Neural cell (in vitro differentiated cells): ENCODE data around the gene KLHDC8A.

ENCODE experiments used
- EZH2 ChIP-seq: fragments of 200-600, 300-800 bp; shearing (Covaris generic), sonication (generic); IDR thresholded peaks from 2 replicates; pipeline ENCODE4 v1.6.1; 2014; ENCODE audit warnings: antibody characterized with exemption, low read length, borderline replicate concordance, mild to moderate bottlenecking; ENCODE audit not compliant: insufficient read depth, poor library complexity, severe bottlenecking
- POLR2AphosphoS5 ChIP-seq: IDR thresholded peaks from 2 replicates; pipeline ENCODE4 v1.6.1; 2012
- RAD21 ChIP-seq: fragments of 450-650 bp; conservative IDR thresholded peaks from 2 replicates; pipeline ENCODE4 v1.6.1; 2014; ENCODE audit warnings: antibody characterized with exemption, mild to moderate bottlenecking, moderate library complexity
- TF ChIP-seq, protein P1 (sequence below): fragments of 450-650 bp; IDR thresholded peaks from 2 replicates; pipeline ENCODE4 v1.5.1; 2014; ENCODE audit warnings: antibody characterized with exemption, mild to moderate bottlenecking, moderate library complexity; ENCODE audit not compliant: poor library complexity, severe bottlenecking
- TF ChIP-seq, protein P2 (sequence below): IDR thresholded peaks from 2 replicates; pipeline ENCODE4 v1.6.1; 2012; ENCODE audit warnings: borderline replicate concordance

DNA sequence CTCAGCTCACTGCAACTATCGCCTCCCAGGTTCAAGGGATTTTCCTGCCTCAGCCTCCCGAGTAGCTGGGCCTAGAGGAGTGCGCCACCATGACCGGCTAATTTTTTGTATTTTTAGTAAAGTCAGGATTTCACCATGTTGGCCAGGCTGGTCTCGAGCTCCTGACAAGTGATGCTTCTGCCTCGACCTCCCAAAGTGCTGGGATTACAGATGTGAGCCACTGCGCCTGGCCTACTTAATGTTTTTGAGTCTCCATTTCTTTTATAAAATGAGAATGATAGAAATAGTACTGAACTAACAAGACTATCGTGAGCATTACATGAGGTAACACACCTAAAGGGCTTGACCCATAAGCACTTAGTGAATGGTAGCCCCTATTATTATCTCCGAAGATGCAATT lies 56.6 kb downstream of the KLHDC8A start:
- TF ChIP-seq, protein P1, sequence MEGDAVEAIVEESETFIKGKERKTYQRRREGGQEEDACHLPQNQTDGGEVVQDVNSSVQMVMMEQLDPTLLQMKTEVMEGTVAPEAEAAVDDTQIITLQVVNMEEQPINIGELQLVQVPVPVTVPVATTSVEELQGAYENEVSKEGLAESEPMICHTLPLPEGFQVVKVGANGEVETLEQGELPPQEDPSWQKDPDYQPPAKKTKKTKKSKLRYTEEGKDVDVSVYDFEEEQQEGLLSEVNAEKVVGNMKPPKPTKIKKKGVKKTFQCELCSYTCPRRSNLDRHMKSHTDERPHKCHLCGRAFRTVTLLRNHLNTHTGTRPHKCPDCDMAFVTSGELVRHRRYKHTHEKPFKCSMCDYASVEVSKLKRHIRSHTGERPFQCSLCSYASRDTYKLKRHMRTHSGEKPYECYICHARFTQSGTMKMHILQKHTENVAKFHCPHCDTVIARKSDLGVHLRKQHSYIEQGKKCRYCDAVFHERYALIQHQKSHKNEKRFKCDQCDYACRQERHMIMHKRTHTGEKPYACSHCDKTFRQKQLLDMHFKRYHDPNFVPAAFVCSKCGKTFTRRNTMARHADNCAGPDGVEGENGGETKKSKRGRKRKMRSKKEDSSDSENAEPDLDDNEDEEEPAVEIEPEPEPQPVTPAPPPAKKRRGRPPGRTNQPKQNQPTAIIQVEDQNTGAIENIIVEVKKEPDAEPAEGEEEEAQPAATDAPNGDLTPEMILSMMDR, result no peak
- no peak for TF ChIP-seq POLR2AphosphoS5
- TF ChIP-seq EZH2, result no peak
- TF ChIP-seq, protein P2, sequence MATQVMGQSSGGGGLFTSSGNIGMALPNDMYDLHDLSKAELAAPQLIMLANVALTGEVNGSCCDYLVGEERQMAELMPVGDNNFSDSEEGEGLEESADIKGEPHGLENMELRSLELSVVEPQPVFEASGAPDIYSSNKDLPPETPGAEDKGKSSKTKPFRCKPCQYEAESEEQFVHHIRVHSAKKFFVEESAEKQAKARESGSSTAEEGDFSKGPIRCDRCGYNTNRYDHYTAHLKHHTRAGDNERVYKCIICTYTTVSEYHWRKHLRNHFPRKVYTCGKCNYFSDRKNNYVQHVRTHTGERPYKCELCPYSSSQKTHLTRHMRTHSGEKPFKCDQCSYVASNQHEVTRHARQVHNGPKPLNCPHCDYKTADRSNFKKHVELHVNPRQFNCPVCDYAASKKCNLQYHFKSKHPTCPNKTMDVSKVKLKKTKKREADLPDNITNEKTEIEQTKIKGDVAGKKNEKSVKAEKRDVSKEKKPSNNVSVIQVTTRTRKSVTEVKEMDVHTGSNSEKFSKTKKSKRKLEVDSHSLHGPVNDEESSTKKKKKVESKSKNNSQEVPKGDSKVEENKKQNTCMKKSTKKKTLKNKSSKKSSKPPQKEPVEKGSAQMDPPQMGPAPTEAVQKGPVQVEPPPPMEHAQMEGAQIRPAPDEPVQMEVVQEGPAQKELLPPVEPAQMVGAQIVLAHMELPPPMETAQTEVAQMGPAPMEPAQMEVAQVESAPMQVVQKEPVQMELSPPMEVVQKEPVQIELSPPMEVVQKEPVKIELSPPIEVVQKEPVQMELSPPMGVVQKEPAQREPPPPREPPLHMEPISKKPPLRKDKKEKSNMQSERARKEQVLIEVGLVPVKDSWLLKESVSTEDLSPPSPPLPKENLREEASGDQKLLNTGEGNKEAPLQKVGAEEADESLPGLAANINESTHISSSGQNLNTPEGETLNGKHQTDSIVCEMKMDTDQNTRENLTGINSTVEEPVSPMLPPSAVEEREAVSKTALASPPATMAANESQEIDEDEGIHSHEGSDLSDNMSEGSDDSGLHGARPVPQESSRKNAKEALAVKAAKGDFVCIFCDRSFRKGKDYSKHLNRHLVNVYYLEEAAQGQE, result no peak
- no peak for TF ChIP-seq RAD21
